ENCODE measurements around the gene LRIG2. TPM values are rescaled to one million over a fixed set of nuclear protein-coding genes. Genes with fewer than 3 reads are reported as not detected.

Gene LRIG2
- total RNA-seq, 1 experiment from 2014 or later = 4.1 TPM

- DNase-seq (ENCODE audit: low spot score) = no peak
Observed at GRCh38 chr1:113168946-113169345, 95.9 kb downstream of the LRIG2 start.

- DNase-seq (ENCODE audit: low spot score) = no peak
Observed at GRCh38 chr1:113169591-113169990, 96.6 kb downstream of the LRIG2 start.

- DNase-seq (ENCODE audit: low spot score) = no peak
Observed at GRCh38 chr1:113170519-113170918, 97.5 kb downstream of the LRIG2 start.

- no peak for DNase-seq (ENCODE audit: low spot score)
Observed at GRCh38 chr1:113178106-113178505, 105.1 kb downstream of the LRIG2 start.

- DNase-seq (ENCODE audit: low spot score) = no peak
Observed at GRCh38 chr1:113178522-113178921, 105.5 kb downstream of the LRIG2 start.

Other genes with a start within 250 kb of the LRIG2 start
- gene SLC16A1, start 117.0 kb upstream of the LRIG2 start, total RNA-seq (2014; rRNA removed; shearing (Covaris generic)) = 61.7 and 74.2 TPM in 2 replicates